Mucosa of descending colon (tissue), 3 donors: Measurements from ENCODE around the gene SHD. TPM values are rescaled to one million over a fixed set of nuclear protein-coding genes. Genes with fewer than 3 reads are reported as not detected.
"Not testable (repeated sequence)": the region's sequence is repeated elsewhere in the genome, so short reads cannot be mapped to it uniquely, and the experiment has no call there.

Source experiments
- ATAC-seq: fragments of 200-7000 bp; cut with Tn5 transposase; one replicate; pipeline ENCODE4 v1.9.1; 2020; ENCODE audit warnings: mild to moderate bottlenecking, moderate library complexity
- DNase-seq, 3 donors: peaks; one replicate each; pipeline ENCODE4 v3.0.0-alpha.2; 2020
- H3K36me3 ChIP-seq: fragments of 200-600 bp; one replicate; pipeline ENCODE4 v1.8.0; 2021; ENCODE audit warnings: low read depth, mild to moderate bottlenecking
- H3K4me1 ChIP-seq: fragments of 200-600 bp; one replicate; pipeline ENCODE4 v1.8.0; 2021; ENCODE audit warnings: low read depth, mild to moderate bottlenecking
- H3K4me3 ChIP-seq: fragments of 200-600 bp; one replicate; pipeline ENCODE4 v1.8.0; 2021; ENCODE audit warnings: mild to moderate bottlenecking
- H3K9me3 ChIP-seq: fragments of 200-600 bp; one replicate; pipeline ENCODE4 v1.8.0; 2021; ENCODE audit warnings: mild to moderate bottlenecking
- intact Hi-C, 2 donors: fragments of 100-400 bp; cut with DNase I in 1 of 2; cut with micrococcal nuclease in 1 of 2; formaldehyde crosslinking; loops; one replicate each; pipeline versions ENCODE4 v1.11.0 to v1.11.1; 2022; cut with DNase I, micrococcal nuclease
- total RNA-seq, 3 donors: library from RNA; stranded (reverse); fragmentation: NEBNext Ultra II Directional in 2 of 3; extraction: Animal tissue kit (Norgen Biotek cat#: 25700) in 2 of 3; gene quantifications; one replicate each; pipeline versions ENCODE4 v1.2.1 to v1.2.4, GENCODE V29; 2021 to 2023
- TF ChIP-seq, protein P1 (sequence below): fragments of 200-600 bp; IDR thresholded peaks from one replicate; pipeline ENCODE4 v1.8.0; 2022; ENCODE audit warnings: antibody characterized with exemption, mild to moderate bottlenecking
- donor health status: DM: no; HTN: no; CAD: no; lungs with moderate emphysema.
- donor health status: DM: no; HTN: no; CAD: no.
- donor health status: DM: no; HTN: yes; CAD: no.

Gene SHD
- total RNA-seq, 3 donors from 2014 or later: 4.6 to 27.8 (median 21.0) TPM

- H3K4me1 ChIP-seq: no peaks in the 10 kb centered on the region
- intact Hi-C loops: no loop called here
- TF ChIP-seq, protein P1, sequence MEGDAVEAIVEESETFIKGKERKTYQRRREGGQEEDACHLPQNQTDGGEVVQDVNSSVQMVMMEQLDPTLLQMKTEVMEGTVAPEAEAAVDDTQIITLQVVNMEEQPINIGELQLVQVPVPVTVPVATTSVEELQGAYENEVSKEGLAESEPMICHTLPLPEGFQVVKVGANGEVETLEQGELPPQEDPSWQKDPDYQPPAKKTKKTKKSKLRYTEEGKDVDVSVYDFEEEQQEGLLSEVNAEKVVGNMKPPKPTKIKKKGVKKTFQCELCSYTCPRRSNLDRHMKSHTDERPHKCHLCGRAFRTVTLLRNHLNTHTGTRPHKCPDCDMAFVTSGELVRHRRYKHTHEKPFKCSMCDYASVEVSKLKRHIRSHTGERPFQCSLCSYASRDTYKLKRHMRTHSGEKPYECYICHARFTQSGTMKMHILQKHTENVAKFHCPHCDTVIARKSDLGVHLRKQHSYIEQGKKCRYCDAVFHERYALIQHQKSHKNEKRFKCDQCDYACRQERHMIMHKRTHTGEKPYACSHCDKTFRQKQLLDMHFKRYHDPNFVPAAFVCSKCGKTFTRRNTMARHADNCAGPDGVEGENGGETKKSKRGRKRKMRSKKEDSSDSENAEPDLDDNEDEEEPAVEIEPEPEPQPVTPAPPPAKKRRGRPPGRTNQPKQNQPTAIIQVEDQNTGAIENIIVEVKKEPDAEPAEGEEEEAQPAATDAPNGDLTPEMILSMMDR: no peak
- ATAC-seq: no peak
- no peaks in the 10 kb centered on the region for H3K36me3 ChIP-seq
- no peak for DNase-seq
- H3K9me3 ChIP-seq: no peaks in the 10 kb centered on the region
- no peak overlapping the region for H3K4me3 ChIP-seq
Measured at GRCh38 chr19:4234142-4234861, 44.8 kb upstream of the SHD start.

DNA sequence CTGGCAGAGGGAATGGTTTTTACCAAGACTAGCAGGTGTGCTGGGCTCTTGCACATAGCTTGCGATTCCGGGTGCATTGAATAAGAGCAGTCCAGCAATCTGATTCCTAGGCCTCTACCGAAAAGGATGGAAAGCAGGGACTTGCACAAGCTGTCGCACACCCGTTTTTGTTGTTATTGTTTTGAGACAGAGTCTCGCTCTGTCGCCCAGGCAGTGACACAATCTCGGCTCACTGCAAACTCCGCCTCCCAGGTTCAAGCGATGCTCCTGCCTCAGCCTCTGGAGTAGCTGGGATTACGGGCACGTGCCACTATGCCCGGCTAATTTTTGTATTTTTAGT lies 44.2 kb upstream of the SHD start:
- Histone ChIP-seq H3K4me1 (no peaks in the 10 kb centered on the region), H3K4me3 (no peak overlapping the region), H3K9me3 (no peaks in the 10 kb centered on the region), H3K36me3 (no peaks in the 10 kb centered on the region)
- intact Hi-C loops: no loop called here
- TF ChIP-seq, protein P1: no peak
- ATAC-seq: no peak
- no peak for DNase-seq

GRCh38 chr19:4237510-4237909 lies 41.6 kb upstream of the SHD start:
- H3K4me3 ChIP-seq, H3K4me1 ChIP-seq, ATAC-seq, DNase-seq, intact Hi-C loops, H3K36me3 ChIP-seq: not testable (repeated sequence)
- H3K9me3 ChIP-seq: peaks cover 14% of the 10 kb centered on the region

GRCh38 chr19:4238831-4239230 lies 40.2 kb upstream of the SHD start:
- TF ChIP-seq, protein P1: no peak
- Histone ChIP-seq H3K36me3 (no peaks in the 10 kb centered on the region), H3K4me3 (no peak overlapping the region), H3K4me1 (no peaks in the 10 kb centered on the region), H3K9me3 (peaks cover 14% of the 10 kb centered on the region)
- no peak for DNase-seq
- intact Hi-C loops: no loop called here
- no peak for ATAC-seq

DNA sequence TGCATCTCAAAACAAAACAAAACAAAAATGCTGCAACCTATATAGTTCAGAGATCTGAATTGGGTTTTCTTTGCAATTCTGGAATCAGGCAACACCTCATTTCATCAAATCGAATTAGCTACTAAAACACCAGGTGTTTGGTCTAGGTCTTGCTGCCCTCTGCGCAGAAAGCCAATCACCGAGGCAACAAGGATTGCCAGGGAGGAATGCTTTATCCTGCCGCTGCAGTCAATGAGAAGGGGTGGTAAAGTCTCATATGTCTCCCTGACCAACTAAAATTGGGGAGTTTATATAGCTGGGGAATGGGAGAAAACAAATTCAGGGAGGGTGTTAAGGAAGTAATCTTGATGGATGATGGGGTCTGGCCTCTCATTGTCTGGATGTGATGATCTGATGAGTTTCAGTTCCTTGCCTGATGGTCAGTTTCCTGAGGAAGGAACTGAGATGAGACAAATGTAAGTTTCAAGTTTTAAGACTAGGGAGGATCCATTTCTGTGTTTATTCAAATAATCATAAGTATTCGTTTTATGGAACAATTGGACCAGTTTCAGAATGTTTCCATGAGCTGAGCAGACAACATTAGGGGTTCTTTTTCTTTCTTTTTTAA lies 37.1 kb upstream of the SHD start:
- H3K36me3 ChIP-seq: no peaks in the 10 kb centered on the region
- intact Hi-C loops: no loop called here
- H3K4me3 ChIP-seq: no peak overlapping the region
- TF ChIP-seq, protein P1: no peak
- ATAC-seq: no peak
- DNase-seq: no peak
- H3K4me1 ChIP-seq: no peaks in the 10 kb centered on the region
- H3K9me3 ChIP-seq: peaks cover 14% of the 10 kb centered on the region

DNA sequence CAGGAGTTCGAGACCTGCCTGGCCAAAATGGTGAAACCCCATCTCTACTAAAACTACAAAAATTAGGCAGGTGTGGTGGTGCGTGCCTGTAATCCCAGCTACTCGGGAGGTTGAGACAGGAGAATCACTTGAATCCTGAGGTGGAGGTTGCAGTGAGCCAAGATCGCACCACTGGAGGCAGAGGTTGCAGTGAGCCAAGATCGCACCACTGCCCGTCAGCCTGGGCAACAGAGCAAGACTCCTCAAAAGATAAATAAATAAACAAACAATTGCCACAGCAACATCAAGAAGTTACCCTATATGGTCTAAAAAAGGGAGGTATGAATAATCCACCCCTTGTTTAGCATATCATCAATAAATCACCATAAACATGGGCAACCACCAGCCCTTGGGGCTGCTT lies 33.1 kb upstream of the SHD start:
- intact Hi-C loops, H3K4me1 ChIP-seq, DNase-seq, H3K4me3 ChIP-seq, ATAC-seq, H3K36me3 ChIP-seq: not testable (repeated sequence)
- peaks cover 14% of the 10 kb centered on the region for H3K9me3 ChIP-seq
